Activated T-cell treated with anti-CD3 and anti-CD28 coated beads for 4 hours (primary cell): ENCODE results near the gene GLTPD2.
A peak's percentile ranks its signal among the peaks of the same experiment; 100 is the strongest.
"Not testable (repeated sequence)": the region's sequence is repeated elsewhere in the genome, so short reads cannot be mapped to it uniquely, and the experiment has no call there.

ENCODE experiments used
- DNase-seq: peaks from one replicate; pipeline ENCODE4 v3.0.0-alpha.2; 2020

The GLTPD2 gene

GRCh38 chr17:4811471-4811870, 22.7 kb downstream of the GLTPD2 start:
- DNase-seq, result no peak

- DNase-seq, result no peak
These were observed 23.9 kb downstream of the GLTPD2 start for GRCh38 chr17:4812690-4813089.

- DNase-seq, result no peak
These were observed 26.4 kb downstream of the GLTPD2 start for GRCh38 chr17:4815043-4815675.

DNA sequence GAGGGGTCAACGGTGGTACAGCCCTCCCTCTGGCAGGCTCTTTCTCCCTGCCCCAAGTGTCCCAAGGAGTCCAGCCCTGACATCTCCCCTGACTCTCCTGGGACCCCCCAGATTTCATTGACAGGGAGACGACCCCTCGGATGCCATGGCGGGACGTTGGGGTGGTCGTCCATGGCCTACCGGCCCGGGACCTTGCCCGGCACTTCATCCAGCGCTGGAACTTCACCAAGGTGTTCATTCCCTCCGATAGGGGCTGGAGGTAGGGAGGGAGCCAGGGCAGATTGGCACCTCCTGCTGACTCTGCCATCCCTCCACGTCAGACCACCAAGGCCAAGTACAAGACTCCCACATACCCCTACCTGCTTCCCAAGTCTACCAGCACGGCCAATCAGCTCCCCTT, 28.1 kb downstream of the GLTPD2 start:
- no peak for DNase-seq

- no peak for DNase-seq
These were observed 29.5 kb downstream of the GLTPD2 start for GRCh38 chr17:4818276-4818675.

- no peak for DNase-seq
These were observed 34.1 kb downstream of the GLTPD2 start for GRCh38 chr17:4822835-4823234.

- DNase-seq, result no peak
These were observed 34.8 kb downstream of the GLTPD2 start for GRCh38 chr17:4823373-4824089.

GRCh38 chr17:4827399-4827798, 38.6 kb downstream of the GLTPD2 start:
- DNase-seq, result no peak

- not testable (repeated sequence) for DNase-seq
These were observed 44.0 kb downstream of the GLTPD2 start for GRCh38 chr17:4832829-4833177.

DNA sequence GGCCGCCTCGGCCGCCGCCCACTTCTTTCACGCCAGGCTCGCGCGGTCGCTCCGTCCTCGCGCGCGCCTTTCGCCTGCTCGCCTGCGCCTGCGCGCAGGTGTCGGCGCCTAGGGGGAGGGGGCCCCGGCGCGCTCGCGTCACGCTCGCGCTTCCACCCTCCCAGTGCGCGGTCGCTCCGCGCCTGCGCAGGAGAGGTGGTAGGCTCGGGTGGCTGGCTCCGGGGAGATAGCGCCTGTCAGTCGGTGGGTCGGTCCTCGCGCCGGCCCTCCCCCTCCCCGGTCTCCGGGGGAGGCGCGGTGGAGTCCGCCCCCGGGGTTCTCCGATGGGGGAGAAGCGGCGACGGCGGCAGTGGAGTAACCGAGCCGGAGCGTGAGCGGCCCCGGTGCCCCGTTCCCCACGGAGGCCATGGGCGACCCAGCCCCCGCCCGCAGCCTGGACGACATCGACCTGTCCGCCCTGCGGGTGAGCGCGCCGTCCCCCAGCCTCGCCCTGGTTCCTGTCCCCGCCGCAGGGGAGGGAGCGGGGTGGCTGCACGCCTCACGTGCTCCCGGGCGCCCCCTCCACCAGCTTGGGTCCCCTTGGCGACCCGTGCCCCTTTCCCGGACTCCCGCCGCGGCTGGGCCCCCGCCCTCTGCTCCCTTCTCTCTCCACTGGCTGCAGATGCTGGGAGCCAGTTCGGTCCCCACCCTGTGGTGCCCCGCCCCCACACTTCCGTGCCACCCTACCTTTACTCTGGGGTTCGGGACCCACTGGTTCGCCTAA, 44.6 kb downstream of the GLTPD2 start, which contains the start of gene MINK1:
MINK1 (plus strand) TSS at position 163 of the 763 bp plus-strand sequence; CDS start at position 407, 244 bp downstream.
- peak; percentile 79 for DNase-seq

DNA sequence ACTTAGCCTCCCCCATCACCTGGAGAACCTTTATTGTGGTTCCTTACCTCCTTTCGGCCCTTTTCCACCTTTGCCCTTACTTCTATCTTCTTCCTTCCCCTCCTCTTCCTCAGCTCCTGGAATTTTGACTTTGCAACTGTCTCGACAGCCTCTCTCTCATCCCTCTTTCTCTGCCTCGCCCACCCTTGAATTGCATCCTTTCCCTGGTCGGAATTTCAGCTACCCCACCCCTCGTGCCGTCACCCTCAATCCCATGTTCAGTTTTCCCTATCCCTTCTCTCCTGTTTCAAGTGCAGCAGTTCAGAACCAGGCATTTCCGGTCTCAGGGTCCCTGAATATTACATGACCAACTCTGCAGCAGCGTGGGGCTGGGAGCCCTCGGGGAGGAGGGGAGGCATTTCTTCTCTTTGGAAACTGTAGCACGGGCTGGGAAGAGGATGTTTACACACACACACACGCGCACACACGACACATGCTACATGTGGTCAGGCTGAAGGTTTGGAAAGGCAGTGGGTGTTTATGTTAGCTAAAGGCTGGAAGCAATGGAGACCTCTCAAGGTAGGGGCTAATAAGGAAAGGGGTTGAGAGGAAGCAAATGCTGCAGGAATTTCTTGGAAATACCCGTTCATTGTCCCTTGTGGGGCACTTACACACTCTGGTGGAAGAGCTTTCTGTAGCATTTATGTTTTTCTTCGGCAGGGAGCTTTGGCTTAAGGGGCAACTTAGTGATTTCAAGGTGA, 45.3 kb downstream of the GLTPD2 start:
- DNase-seq, result no peak

- DNase-seq, result no peak
These were observed 45.9 kb downstream of the GLTPD2 start for GRCh38 chr17:4834681-4835020.

DNA sequence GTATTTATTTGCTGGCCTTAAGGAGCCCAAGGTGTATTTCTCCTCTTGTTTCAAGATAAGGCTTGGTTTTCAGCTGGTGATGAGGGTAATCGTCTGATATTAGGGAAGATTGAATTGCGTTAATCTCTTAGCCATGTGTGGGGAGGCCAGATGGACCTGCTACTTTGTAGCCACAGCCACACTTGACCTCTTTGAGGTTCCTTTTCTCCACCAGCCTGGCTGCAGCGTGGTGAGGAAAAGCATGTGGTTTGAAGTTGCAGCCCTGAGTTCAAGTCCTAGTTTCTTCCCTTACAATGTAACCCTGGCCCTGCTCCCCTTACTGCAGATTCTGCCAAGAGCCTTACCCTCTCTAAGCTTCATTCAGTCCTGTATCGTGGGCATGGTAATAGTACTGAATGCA, 47.5 kb downstream of the GLTPD2 start:
- DNase-seq, result no peak

DNA sequence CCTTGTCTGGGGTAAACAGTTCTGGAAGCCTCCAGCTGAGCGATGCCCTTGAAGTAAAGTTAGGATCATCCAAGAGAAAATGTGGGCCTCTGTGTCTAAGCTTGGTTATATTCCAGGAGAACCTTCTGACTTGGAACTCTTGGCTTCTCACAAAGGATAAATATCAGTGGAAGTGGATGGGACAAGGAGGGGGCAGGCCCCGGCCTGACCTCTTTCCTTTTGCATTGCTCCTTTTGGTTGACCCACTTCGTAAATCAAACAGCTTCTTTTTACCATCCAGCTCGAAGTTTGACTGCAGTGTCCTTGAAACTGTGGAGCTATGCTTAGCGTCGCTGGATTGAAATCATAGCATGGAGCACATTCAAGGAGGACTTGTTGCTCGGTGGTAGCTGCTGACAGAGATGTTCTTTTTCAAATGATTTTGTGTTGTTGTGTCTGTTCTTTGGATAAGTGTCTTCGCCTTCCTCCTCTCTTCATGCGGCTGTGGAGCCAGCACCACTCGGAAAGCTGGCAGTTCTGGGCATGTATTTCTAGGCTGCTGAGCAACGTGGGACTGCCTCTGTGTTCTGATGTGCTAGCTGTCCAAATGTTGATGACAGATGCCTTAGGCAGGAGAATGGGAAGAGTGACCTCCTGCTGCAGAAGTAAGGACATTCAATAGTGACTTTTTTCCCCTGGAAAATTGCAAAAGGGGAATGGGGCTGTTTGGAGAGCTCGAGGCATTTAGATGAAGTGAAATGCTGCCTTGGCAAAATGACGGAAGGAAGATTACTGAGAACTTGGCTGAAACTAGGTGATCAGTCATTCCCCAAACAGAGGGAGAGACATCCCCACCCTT, 48.9 kb downstream of the GLTPD2 start:
- no peak for DNase-seq

- no peak for DNase-seq
These were observed 49.6 kb downstream of the GLTPD2 start for GRCh38 chr17:4838309-4838785.

- DNase-seq, result no peak
These were observed 50.5 kb downstream of the GLTPD2 start for GRCh38 chr17:4839221-4839620.
